ENCODE measurements around the gene GPR62. TPM values are rescaled to one million over a fixed set of nuclear protein-coding genes. Genes with fewer than 3 reads are reported as not detected.

Gene GPR62
- total and polyA plus RNA-seq, 9 of the 15 experiments (the other 6 are each of a cell fraction or from before 2014, with no cell fraction given): not detected

- no peak overlapping the region for H3K4me2 ChIP-seq (ENCODE audit: insufficient read depth, low read length)
- no peaks in the 10 kb centered on the region for H3K9me1 ChIP-seq (ENCODE audit: control insufficient read depth, insufficient read depth, low read length)
- peaks cover 0 to 7% of the 10 kb centered on the region in 2 experiments; a peak in 1 of 5 replicates for H3K4me1 ChIP-seq (replicated peaks in 1 of 2; ENCODE audit: control insufficient read depth in 2 of 2, insufficient read depth in 2 of 2, low read length in 2 of 2)
- peaks cover 0 to 4% of the 10 kb centered on the region in 2 experiments; a peak in 2 of 5 replicates for H3K27me3 ChIP-seq (ENCODE audit: control insufficient read depth in 2 of 2, insufficient read depth in 2 of 2, low read length in 2 of 2)
- no peaks in the 10 kb centered on the region for H4K20me1 ChIP-seq (replicated peaks; ENCODE audit: control insufficient read depth, insufficient read depth, low read length)
- H3K9ac ChIP-seq (ENCODE audit: insufficient read depth in 1 of 2, low read depth in 2 of 2, low read length in 2 of 2): no peak overlapping the region
- ChIA-PET POLR2A (interaction anchor here (0.6 to 1.1 kb wide), 4 partner anchors 10 to 104 kb away, joined by 3 to 5 read pairs (median 4); partner anchors contain the start of gene PARP3), CTCF (ENCODE audit: low intra/inter-chr PET ratio) (no interaction called here)
- ATAC-seq (no peak), FAIRE-seq (no peak), DNase-seq (ENCODE audit: extremely low read depth in 1 of 4, low spot score in 3 of 4) (no peak)
- no peaks in the 10 kb centered on the region for H3K36me3 ChIP-seq (ENCODE audit: control insufficient read depth, insufficient read depth, low read length)
- BruUV-seq (replicated peaks): no TSS peak
- TF ChIP-seq ZKSCAN1 (IDR thresholded peaks at IDR 0.05; ENCODE audit: low read depth, low read length) (peak; percentile 15; the same call in 1 of the 2 replicates), STAT5A (IDR thresholded peaks at IDR 0.05; ENCODE audit: borderline replicate concordance, low read length) (no peak)
- no peak overlapping the region for H3K4me3 ChIP-seq
- H2AFZ ChIP-seq (ENCODE audit: low read depth, low read length): no peak overlapping the region
- H3K27ac ChIP-seq (ENCODE audit: extremely low read depth, low read depth, low read length): no peak overlapping the region
- intact Hi-C loops (cut with micrococcal nuclease) (no loop called here), in situ Hi-C loops (cut with MboI) (no loop called here)
- H3K79me2 ChIP-seq (ENCODE audit: control insufficient read depth, insufficient read depth, low read length): no peaks in the 10 kb centered on the region
- WGBS (ENCODE audit: insufficient coverage, low coverage, missing lambda C conversion rate): 11% methylated on average over 1 of the region's 1 CpG
- H3K9me3 ChIP-seq (replicated peaks; ENCODE audit: control insufficient read depth, insufficient read depth, low read depth, low read length): no peaks in the 10 kb centered on the region
Observed at GRCh38 chr3:51954713-51955112, 468 bp upstream of the GPR62 start.

GRCh38 chr3:51955893-51956770, 951 bp downstream of the GPR62 start:
- FAIRE-seq (no peak), DNase-seq (ENCODE audit: extremely low read depth in 1 of 4, low spot score in 3 of 4) (no peak), ATAC-seq (peak; percentile 29; the same call in 2 of the 3 replicates)
- 71% methylated on average over 32 of the region's 97 CpGs for WGBS (ENCODE audit: insufficient coverage, low coverage, missing lambda C conversion rate)
- no peaks in the 10 kb centered on the region for H4K20me1 ChIP-seq (replicated peaks; ENCODE audit: control insufficient read depth, insufficient read depth, low read length)
- POLR2A ChIA-PET: no interaction called here
- H3K4me2 ChIP-seq (ENCODE audit: insufficient read depth, low read length): no peak overlapping the region
- H3K9me3 ChIP-seq (replicated peaks; ENCODE audit: control insufficient read depth, insufficient read depth, low read depth, low read length): no peaks in the 10 kb centered on the region
- intact Hi-C loops (cut with micrococcal nuclease): no loop called here
- H3K27ac ChIP-seq (ENCODE audit: extremely low read depth, low read depth, low read length): no peak overlapping the region
- H2AFZ ChIP-seq (ENCODE audit: low read depth, low read length): no peak overlapping the region
- H3K27me3 ChIP-seq (ENCODE audit: control insufficient read depth in 2 of 2, insufficient read depth in 2 of 2, low read length in 2 of 2): peaks cover 0 to 4% of the 10 kb centered on the region in 2 experiments; a peak in 2 of 5 replicates
- H3K4me1 ChIP-seq (replicated peaks in 1 of 2; ENCODE audit: control insufficient read depth in 2 of 2, insufficient read depth in 2 of 2, low read length in 2 of 2): peaks cover 0 to 13% of the 10 kb centered on the region in 2 experiments; a peak in 2 of 5 replicates
- no peak overlapping the region for H3K4me3 ChIP-seq
- in situ Hi-C loops (cut with MboI): no loop called here
- no peaks in the 10 kb centered on the region for H3K36me3 ChIP-seq (ENCODE audit: control insufficient read depth, insufficient read depth, low read length)
- CTCF ChIA-PET (ENCODE audit: low intra/inter-chr PET ratio): no interaction called here
- H3K9ac ChIP-seq (ENCODE audit: insufficient read depth in 1 of 2, low read depth in 2 of 2, low read length in 2 of 2): no peak overlapping the region
- H3K79me2 ChIP-seq (ENCODE audit: control insufficient read depth, insufficient read depth, low read length): no peaks in the 10 kb centered on the region
- TF ChIP-seq CCAR2 (IDR thresholded peaks at IDR 0.05; ENCODE audit: low read depth, low read length) (no peak), MXD1 (CRISPR knock-in tag; IDR thresholded peaks at IDR 0.05; ENCODE audit: borderline replicate concordance, poor library complexity, severe bottlenecking) (no peak), RBM34 (IDR thresholded peaks at IDR 0.05; ENCODE audit: borderline replicate concordance, insufficient read depth, low read length) (no peak), PRPF4 (IDR thresholded peaks at IDR 0.05; ENCODE audit: insufficient read depth, low read depth, low read length, poor library complexity, severe bottlenecking) (no peak), ZNF551 (CRISPR knock-in tag; IDR thresholded peaks at IDR 0.05) (no peak), L3MBTL2 (IDR thresholded peaks at IDR 0.05) (no peak), THAP7 (CRISPR knock-in tag; IDR thresholded peaks at IDR 0.05) (no peak), DIDO1 (tag; IDR thresholded peaks at IDR 0.05; ENCODE audit: low read depth) (no peak)
- no peaks in the 10 kb centered on the region for H3K9me1 ChIP-seq (ENCODE audit: control insufficient read depth, insufficient read depth, low read length)
- no TSS peak for BruUV-seq (replicated peaks)

Data from K562 (cell line).